ENCODE data around the gene MSI2. TPM values are rescaled to one million over a fixed set of nuclear protein-coding genes. Genes with fewer than 3 reads are reported as not detected.

The MSI2 gene
- total and polyA plus RNA-seq, 7 experiments from 2014 or later = 3.3 to 169 (median 125) TPM

GRCh38 chr17:57559226-57559625 lies 302.9 kb downstream of the MSI2 start:
- no peak overlapping the region for H3K4me3 Mint-ChIP-seq
- CTCF ChIA-PET = no interaction called here

GRCh38 chr17:57559634-57560318 lies 303.5 kb downstream of the MSI2 start:
- H3K9me3 ChIP-seq (ENCODE audit: control insufficient read depth in 2 of 3, low read length in 3 of 3) = no peaks in the 10 kb centered on the region
- ChIA-PET POLR2A (no interaction called here), CTCF (no interaction called here)
- H3K27me3 Mint-ChIP-seq = no peaks in the 10 kb centered on the region
- peaks cover 0 to 16% (median 4%) of the 10 kb centered on the region in 5 donors for H3K36me3 Mint-ChIP-seq
- intact Hi-C loops (cut with micrococcal nuclease) = no loop called here
- ATAC-seq (no peak), DNase-seq (no peak)
- no peaks in the 10 kb centered on the region for H3K4me1 ChIP-seq (ENCODE audit: control insufficient read depth in 2 of 2, insufficient read depth in 2 of 2, low read length in 2 of 2)
- no peaks in the 10 kb centered on the region for H3K27me3 ChIP-seq (ENCODE audit: control insufficient read depth in 2 of 2, insufficient read depth in 2 of 2, low read length in 2 of 2)
- peaks cover 0 to 3% (median 0%) of the 10 kb centered on the region in 3 experiments for H3K36me3 ChIP-seq (ENCODE audit: control insufficient read depth in 2 of 3, insufficient read depth in 3 of 3, low read length in 3 of 3)
- H3K4me3 Mint-ChIP-seq = no peak overlapping the region
- peaks cover 5 to 26% (median 10%) of the 10 kb centered on the region in 7 donors for H3K4me1 Mint-ChIP-seq
- H3K4me3 ChIP-seq (ENCODE audit: low read length) = no peak overlapping the region
- H3K27ac Mint-ChIP-seq = peak overlapping the region in 1 of 9 donors; percentile 32
- peaks cover 0 to 2% (median 0%) of the 10 kb centered on the region in 11 donors for H3K9me3 Mint-ChIP-seq
- no peak overlapping the region for H3K27ac ChIP-seq (ENCODE audit: low read depth, low read length)

More at GRCh38 chr17:57559226-57559625, 302.9 kb downstream of the MSI2 start:
- Histone ChIP-seq H3K27me3 (ENCODE audit: control insufficient read depth in 2 of 2, insufficient read depth in 2 of 2, low read length in 2 of 2) (no peaks in the 10 kb centered on the region), H3K4me3 (ENCODE audit: low read length) (no peak overlapping the region), H3K36me3 (ENCODE audit: control insufficient read depth in 2 of 3, insufficient read depth in 3 of 3, low read length in 3 of 3) (peaks cover 0 to 3% (median 0%) of the 10 kb centered on the region in 3 experiments), H3K27ac (ENCODE audit: low read depth, low read length) (no peak overlapping the region), H3K4me1 (ENCODE audit: control insufficient read depth in 2 of 2, insufficient read depth in 2 of 2, low read length in 2 of 2) (no peaks in the 10 kb centered on the region), H3K9me3 (ENCODE audit: control insufficient read depth in 2 of 3, low read length in 3 of 3) (no peaks in the 10 kb centered on the region)
- no peak for DNase-seq
- no peak for ATAC-seq
- Mint-ChIP-seq H3K27ac (no peak overlapping the region), H3K4me1 (peaks cover 5 to 26% (median 14%) of the 10 kb centered on the region in 7 donors), H3K36me3 (peaks cover 0 to 16% (median 4%) of the 10 kb centered on the region in 5 donors), H3K27me3 (no peaks in the 10 kb centered on the region), H3K9me3 (peaks cover 0 to 2% (median 0%) of the 10 kb centered on the region in 11 donors)
- POLR2A ChIA-PET = no interaction called here
- intact Hi-C loops (cut with micrococcal nuclease) = no loop called here

- no peak overlapping the region for H3K4me3 ChIP-seq (ENCODE audit: low read length)
- ATAC-seq (no peak), DNase-seq (no peak)
- peaks cover 0 to 18% (median 5%) of the 10 kb centered on the region in 5 donors for H3K36me3 Mint-ChIP-seq
- H3K27me3 ChIP-seq (ENCODE audit: control insufficient read depth in 2 of 2, insufficient read depth in 2 of 2, low read length in 2 of 2) = no peaks in the 10 kb centered on the region
- peaks cover 3 to 26% (median 10%) of the 10 kb centered on the region in 7 donors for H3K4me1 Mint-ChIP-seq
- H3K4me1 ChIP-seq (ENCODE audit: control insufficient read depth in 2 of 2, insufficient read depth in 2 of 2, low read length in 2 of 2) = no peaks in the 10 kb centered on the region
- peaks cover 0 to 2% (median 0%) of the 10 kb centered on the region in 11 donors for H3K9me3 Mint-ChIP-seq
- intact Hi-C loops (cut with micrococcal nuclease) = no loop called here
- H3K27ac ChIP-seq (ENCODE audit: low read depth, low read length) = no peak overlapping the region
- H3K27me3 Mint-ChIP-seq = no peaks in the 10 kb centered on the region
- ChIA-PET CTCF (interaction anchor here (1.9 kb wide), 1 partner anchor 9 kb away, joined by 5 read pairs; no protein-coding TSS in a partner anchor), POLR2A (no interaction called here)
- H3K27ac Mint-ChIP-seq = peak overlapping the region in 3 of 9 donors; percentile 19 to 59 (median 32)
- H3K4me3 Mint-ChIP-seq = no peak overlapping the region
- H3K9me3 ChIP-seq (ENCODE audit: control insufficient read depth in 2 of 3, low read length in 3 of 3) = no peaks in the 10 kb centered on the region
- H3K36me3 ChIP-seq (ENCODE audit: control insufficient read depth in 2 of 3, insufficient read depth in 3 of 3, low read length in 3 of 3) = peaks cover 0 to 3% (median 0%) of the 10 kb centered on the region in 3 experiments
Observed at GRCh38 chr17:57560319-57560705, 304.0 kb downstream of the MSI2 start.

GRCh38 chr17:57561072-57561861 lies 304.9 kb downstream of the MSI2 start:
- H3K27me3 ChIP-seq (ENCODE audit: control insufficient read depth in 2 of 2, insufficient read depth in 2 of 2, low read length in 2 of 2) = no peaks in the 10 kb centered on the region
- intact Hi-C loops (cut with micrococcal nuclease) = no loop called here
- H3K4me1 Mint-ChIP-seq = peaks cover 0 to 23% (median 10%) of the 10 kb centered on the region in 7 donors
- peak overlapping the region in 2 of 9 donors; percentile 37 to 41 for H3K27ac Mint-ChIP-seq
- CTCF ChIA-PET = interaction anchor here (0.5 to 1.9 kb wide), 2 partner anchors 10 to 318 kb away, joined by 3 to 5 read pairs; no protein-coding TSS in a partner anchor
- no peak overlapping the region for H3K4me3 ChIP-seq (ENCODE audit: low read length)
- peaks cover 0 to 2% (median 0%) of the 10 kb centered on the region in 11 donors for H3K9me3 Mint-ChIP-seq
- no peaks in the 10 kb centered on the region for H3K9me3 ChIP-seq (ENCODE audit: control insufficient read depth in 2 of 3, low read length in 3 of 3)
- H3K4me3 Mint-ChIP-seq = peak overlapping the region in 1 of 10 donors; percentile 8
- peak; percentile 24 for ATAC-seq
- H3K4me1 ChIP-seq (ENCODE audit: control insufficient read depth in 2 of 2, insufficient read depth in 2 of 2, low read length in 2 of 2) = no peaks in the 10 kb centered on the region
- H3K27ac ChIP-seq (ENCODE audit: low read depth, low read length) = no peak overlapping the region
- no peaks in the 10 kb centered on the region for H3K27me3 Mint-ChIP-seq
- peaks cover 0 to 19% (median 5%) of the 10 kb centered on the region in 5 donors for H3K36me3 Mint-ChIP-seq
- H3K36me3 ChIP-seq (ENCODE audit: control insufficient read depth in 2 of 3, insufficient read depth in 3 of 3, low read length in 3 of 3) = peaks cover 0 to 3% (median 0%) of the 10 kb centered on the region in 3 experiments
- no peak for DNase-seq
- POLR2A ChIA-PET = no interaction called here

GRCh38 chr17:57562184-57562698 lies 305.9 kb downstream of the MSI2 start:
- Histone ChIP-seq H3K36me3 (ENCODE audit: control insufficient read depth in 2 of 3, insufficient read depth in 3 of 3, low read length in 3 of 3) (peaks cover 0 to 3% (median 0%) of the 10 kb centered on the region in 3 experiments), H3K4me1 (ENCODE audit: control insufficient read depth in 2 of 2, insufficient read depth in 2 of 2, low read length in 2 of 2) (no peaks in the 10 kb centered on the region), H3K9me3 (ENCODE audit: control insufficient read depth in 2 of 3, low read length in 3 of 3) (no peaks in the 10 kb centered on the region), H3K4me3 (ENCODE audit: low read length) (no peak overlapping the region), H3K27ac (ENCODE audit: low read depth, low read length) (no peak overlapping the region), H3K27me3 (ENCODE audit: control insufficient read depth in 2 of 2, insufficient read depth in 2 of 2, low read length in 2 of 2) (no peaks in the 10 kb centered on the region)
- intact Hi-C loops (cut with micrococcal nuclease) = no loop called here
- Mint-ChIP-seq H3K9me3 (peaks cover 0 to 2% (median 0%) of the 10 kb centered on the region in 11 donors), H3K27ac (no peak overlapping the region), H3K4me1 (peaks cover 0 to 17% (median 10%) of the 10 kb centered on the region in 7 donors), H3K27me3 (no peaks in the 10 kb centered on the region), H3K36me3 (peaks cover 0 to 20% (median 3%) of the 10 kb centered on the region in 5 donors), H3K4me3 (no peak overlapping the region)
- DNase-seq (no peak), ATAC-seq (no peak)
- POLR2A ChIA-PET = no interaction called here
- CTCF ChIA-PET = interaction anchor here (1.9 kb wide), 1 partner anchor 11 kb away, joined by 5 read pairs; no protein-coding TSS in a partner anchor

- DNase-seq = no peak
- Histone ChIP-seq H3K27ac (ENCODE audit: low read depth, low read length) (no peak overlapping the region), H3K36me3 (ENCODE audit: control insufficient read depth in 2 of 3, insufficient read depth in 3 of 3, low read length in 3 of 3) (no peaks in the 10 kb centered on the region), H3K9me3 (ENCODE audit: control insufficient read depth in 2 of 3, low read length in 3 of 3) (no peaks in the 10 kb centered on the region), H3K4me1 (ENCODE audit: control insufficient read depth in 2 of 2, insufficient read depth in 2 of 2, low read length in 2 of 2) (no peaks in the 10 kb centered on the region), H3K27me3 (ENCODE audit: control insufficient read depth in 2 of 2, insufficient read depth in 2 of 2, low read length in 2 of 2) (no peaks in the 10 kb centered on the region), H3K4me3 (ENCODE audit: low read length) (no peak overlapping the region)
- Mint-ChIP-seq H3K4me1 (peaks cover 0 to 17% (median 8%) of the 10 kb centered on the region in 7 donors), H3K27ac (no peak overlapping the region), H3K4me3 (no peak overlapping the region), H3K27me3 (no peaks in the 10 kb centered on the region), H3K36me3 (peaks cover 0 to 19% (median 3%) of the 10 kb centered on the region in 5 donors), H3K9me3 (peaks cover 0 to 2% (median 0%) of the 10 kb centered on the region in 11 donors)
- intact Hi-C loops (cut with micrococcal nuclease) = no loop called here
- no peak for ATAC-seq
- ChIA-PET POLR2A (interaction anchor here (0.6 kb wide), 1 partner anchor 34 kb away, joined by 3 read pairs; no protein-coding TSS in a partner anchor), CTCF (no interaction called here)
Observed at GRCh38 chr17:57563958-57564357, 307.6 kb downstream of the MSI2 start.

All from naive thymus-derived CD4-positive, alpha-beta T cell (primary cell).